HG03354 (cell line): ENCODE results near the gene S100A12.
"Not testable (repeated sequence)": the region's sequence is repeated elsewhere in the genome, so short reads cannot be mapped to it uniquely, and the experiment has no call there.

Experiments
- ATAC-seq: cut with Tn5 transposase; IDR thresholded peaks from one replicate; pipeline ENCODE4 v1.9.1; 2021; ENCODE audit warnings: mild to moderate bottlenecking; ENCODE audit not compliant: unreplicated experiment, poor library complexity, severe bottlenecking

Gene S100A12

GRCh38 chr1:153355445-153356071, 19.9 kb downstream of the S100A12 start:
- peak; percentile 67 for ATAC-seq

DNA sequence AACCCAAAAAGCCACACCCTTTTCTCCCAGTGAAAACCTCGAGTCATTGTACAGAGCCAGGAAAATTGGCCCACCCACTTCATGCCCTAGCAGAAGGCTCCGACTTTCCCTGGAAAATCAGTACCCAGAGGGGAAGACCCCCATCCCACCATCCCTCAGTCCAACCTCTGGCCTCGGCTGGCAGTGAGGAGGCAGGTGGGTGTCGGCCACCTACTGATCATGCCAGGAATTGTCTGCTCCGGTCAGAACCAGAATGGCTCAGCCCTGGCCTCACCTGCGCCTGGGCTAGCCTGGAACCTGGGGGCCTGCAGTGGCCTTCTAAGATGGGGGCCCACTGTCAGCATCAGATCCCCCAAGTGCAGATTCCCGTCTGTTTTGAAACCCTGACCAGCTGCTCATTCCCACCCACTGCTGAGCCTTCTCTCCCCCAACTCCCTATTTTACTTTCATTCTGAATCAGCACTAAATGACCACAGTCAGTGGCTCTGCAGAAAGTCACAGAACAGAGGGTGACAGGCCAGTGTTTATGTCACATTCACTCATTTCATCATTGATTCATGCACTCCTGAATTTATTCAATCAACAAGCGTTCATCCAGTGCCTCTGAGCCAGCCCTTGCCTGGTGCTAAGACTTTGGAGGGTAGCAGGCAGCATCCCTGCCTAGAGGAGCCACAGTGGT, 20.8 kb downstream of the S100A12 start:
- no peak for ATAC-seq

- no peak for ATAC-seq
These were observed 22.0 kb downstream of the S100A12 start for GRCh38 chr1:153353226-153353947.

DNA sequence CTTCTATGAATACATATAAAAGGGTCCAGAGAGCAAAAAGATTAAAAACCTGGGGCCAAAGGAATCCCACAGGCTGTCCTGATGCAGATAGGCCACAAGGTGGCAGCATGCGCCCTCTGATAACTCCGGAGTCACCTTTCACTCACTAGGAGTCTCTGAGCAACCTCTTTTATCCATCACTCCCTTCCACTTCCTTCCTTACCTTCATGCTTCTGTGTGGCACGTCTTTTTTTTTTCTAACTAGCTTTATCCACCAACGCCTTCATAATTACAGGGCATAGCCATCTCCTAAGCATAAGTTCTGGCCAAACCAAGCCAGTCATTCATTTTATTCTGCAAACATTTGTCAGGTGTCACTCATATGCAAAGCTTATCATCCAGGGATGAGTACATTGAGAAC, 22.9 kb downstream of the S100A12 start:
- ATAC-seq = peak; percentile 59

- ATAC-seq = no peak
These were observed 25.0 kb downstream of the S100A12 start for GRCh38 chr1:153350321-153350957.

GRCh38 chr1:153349363-153350320, 25.8 kb downstream of the S100A12 start:
- ATAC-seq = no peak

DNA sequence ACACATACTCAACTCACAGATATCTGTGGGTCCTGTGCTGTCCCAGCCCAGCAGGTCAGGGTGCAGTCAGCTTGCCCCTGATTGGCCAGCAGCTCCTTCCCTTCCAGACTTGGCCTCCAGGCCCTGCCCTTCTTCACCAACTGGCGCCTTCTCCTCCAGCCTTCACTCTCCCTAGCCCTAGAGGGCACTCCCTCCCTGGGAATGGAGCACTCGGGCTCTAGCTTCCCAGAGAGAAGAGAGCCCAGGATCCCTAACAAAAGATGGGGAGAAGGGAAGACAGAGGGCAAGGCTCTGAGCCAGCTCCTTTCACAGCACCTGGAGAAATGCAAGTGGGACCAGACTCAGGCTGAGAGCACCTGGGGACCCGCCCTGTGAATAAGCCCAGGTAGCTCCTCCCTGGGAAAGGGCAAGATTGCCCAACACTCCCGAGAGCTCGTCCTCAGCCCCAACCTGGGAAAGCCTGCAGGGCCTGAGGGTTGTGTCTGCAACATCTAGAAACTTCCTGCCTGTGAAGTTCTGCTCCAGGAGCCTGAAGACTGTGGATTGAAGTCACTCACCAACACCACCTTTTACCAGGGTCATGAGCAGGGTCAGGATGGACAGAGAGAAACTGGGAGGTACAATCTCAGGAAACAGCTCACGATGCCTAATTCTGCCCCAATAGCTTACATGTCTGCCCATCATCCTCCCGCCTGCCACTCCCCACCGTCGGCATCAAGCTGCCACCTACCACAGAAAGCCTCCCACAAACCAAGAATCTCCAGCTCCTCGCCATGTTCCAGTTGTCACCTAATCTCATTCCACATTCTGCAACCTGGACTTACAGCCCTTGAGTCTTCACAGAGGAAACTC, 26.7 kb downstream of the S100A12 start, which contains the start of gene PGLYRP4:
Gene PGLYRP4 (minus strand): TSS at position 331 of the 852 bp plus-strand sequence. CDS start 909 bp downstream, outside the sequence.
- no peak for ATAC-seq

- no peak for ATAC-seq
These were observed 27.6 kb downstream of the S100A12 start for GRCh38 chr1:153347856-153348255.

DNA sequence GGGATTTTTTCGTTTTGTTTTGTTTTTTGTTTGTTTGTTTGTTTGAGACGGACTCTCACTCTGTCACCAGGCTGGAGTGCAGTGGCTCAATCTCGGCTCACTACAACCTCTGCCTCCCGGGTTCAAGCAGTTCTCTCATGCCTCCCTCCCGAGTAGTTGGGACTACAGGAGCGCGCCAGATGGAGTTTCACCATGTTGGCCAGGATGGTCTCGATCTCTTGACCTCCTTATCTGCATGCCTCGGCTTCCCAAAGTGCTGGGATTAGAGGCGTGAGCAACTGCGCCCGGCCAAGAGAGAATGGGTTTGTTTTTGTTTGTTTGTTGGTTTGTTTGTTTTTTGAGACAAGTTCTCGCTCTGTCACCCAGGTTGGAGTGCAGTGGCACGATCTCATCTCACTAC, 28.4 kb downstream of the S100A12 start:
- ATAC-seq = not testable (repeated sequence)

DNA sequence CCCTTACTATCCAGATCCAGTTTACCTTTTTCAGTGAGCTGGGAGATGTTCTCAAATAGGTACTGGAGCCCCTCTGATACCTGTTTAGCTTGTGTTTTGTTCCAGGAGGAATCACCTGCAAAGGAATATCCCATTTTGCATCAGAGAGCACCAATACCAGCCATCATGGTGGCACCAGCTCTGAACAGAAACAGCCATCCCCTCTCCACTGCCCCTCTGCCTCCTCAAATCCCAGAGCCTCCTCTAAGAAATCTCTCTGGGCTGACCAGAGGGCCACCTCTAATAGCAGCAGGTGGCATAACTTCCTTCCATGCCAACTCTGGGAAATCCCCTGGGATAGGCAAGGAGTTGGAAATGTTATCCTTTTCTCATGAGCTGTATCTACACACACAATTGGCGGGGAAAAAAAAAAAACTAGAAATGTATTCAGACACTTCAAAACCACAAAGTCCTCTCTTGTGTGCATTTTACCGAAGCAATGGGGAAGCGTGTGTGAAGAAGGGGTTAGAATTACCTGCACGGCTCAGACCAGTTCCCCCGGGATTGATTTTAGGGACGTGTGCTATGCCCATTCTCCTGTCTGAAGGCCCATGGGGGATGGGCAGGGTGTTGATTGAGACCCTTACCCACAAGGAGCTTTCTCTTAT, 29.2 kb downstream of the S100A12 start:
- ATAC-seq = no peak

DNA sequence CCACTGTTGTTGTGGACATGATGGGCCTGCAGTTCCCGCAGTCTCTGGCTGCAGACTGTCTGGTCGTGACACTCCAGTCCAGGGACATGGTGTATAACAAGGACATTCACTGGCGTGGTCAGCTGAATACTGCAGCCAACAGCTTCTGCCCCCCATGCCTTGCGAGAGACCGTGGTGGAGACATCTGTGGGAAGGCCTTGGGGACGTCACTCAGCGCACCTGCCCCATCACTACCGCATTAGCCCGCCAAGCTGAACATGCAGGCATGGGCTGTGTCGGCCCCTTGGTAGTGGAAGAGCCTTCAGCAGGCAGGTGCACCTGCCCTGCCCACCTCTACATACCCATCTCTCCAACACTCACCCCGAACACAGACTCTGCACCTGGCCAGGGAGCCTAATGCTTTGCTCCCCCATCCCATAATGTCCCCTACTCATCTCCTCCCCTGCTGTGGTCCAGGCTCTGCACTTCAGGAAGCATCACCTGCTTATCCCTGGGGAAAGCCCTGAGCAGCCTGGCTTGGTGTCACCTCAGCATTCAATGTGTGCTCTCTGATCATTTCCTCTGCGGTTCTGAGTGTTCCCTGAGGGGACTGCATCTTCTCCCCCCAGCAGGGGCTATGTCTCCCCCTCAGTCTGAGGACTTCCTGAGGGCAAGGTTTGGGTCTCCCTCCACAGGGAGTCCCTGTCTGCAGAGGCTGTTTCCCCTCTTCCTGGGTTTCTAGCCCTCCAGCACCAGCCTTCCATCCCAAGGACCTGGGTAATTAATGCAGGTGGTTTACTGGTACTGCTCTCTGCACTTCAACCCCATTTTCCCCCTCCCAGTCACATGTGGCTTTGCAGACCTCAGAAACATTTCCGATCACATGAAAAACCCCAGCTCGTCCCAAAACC, 30.0 kb downstream of the S100A12 start:
- ATAC-seq = no peak

DNA sequence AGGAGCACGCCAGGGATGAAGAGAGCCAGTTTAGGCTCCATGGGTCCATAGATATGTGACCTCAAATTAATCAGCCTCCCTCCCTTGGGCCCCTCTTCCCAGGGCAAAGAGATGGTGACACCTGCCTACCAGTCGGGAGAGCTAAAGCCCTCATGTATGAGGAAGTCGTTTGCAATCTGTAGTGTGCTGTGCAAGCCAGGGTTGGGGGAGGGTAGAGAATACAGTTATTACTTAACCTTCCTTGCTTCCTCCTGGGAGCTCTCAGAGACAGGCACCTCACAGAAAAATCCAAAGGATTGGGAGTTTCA, 30.7 kb downstream of the S100A12 start:
- no peak for ATAC-seq

- ATAC-seq = no peak
These were observed 31.4 kb downstream of the S100A12 start for GRCh38 chr1:153343811-153344717.

- no peak for ATAC-seq
These were observed 32.3 kb downstream of the S100A12 start for GRCh38 chr1:153343040-153343681.

DNA sequence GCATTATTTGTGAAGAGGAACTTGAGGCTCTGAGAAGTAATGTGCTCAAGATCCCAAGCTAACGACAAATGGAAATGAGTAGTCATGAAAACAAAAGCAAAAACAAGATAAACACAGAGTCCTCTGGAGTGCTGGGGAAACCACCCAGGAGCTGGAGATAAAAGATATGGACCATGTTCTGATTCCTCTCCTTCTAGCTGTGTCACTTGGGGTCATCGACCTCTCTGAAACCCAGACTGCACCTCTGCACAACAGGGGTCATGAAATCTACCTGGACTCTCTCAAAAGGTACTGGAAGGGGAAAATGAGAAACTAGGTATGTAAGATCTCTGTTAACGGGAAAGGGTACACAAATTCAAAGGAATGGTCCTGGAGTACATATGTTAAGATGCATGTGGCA, 33.2 kb downstream of the S100A12 start:
- no peak for ATAC-seq

DNA sequence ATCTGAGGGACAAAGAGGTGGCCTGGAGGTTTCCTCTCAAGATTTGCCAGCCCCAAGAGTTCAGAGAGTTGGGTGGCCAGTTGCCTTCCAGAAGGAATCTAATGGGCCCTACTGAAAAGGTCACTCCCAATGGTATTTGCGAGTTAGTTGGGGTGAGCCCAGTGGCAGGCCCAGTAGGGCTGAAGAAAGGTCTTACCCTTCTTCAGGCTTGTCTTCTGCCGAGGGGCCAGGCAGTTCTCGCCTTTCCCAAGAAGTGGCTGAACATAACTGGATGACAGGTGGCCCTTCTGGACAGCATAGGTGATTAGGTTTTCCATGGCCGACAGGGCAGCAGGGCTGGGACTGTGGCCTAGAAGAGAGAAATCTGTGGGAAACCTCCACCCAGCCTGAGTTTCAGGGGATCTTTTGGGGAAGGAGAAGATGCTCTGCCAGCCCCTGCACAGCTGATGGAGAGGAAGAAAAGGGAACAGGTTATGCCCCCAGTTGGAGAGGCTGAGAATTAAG, 33.9 kb downstream of the S100A12 start:
- ATAC-seq = no peak
